ENCODE measurements around the gene OR7A5.

GRCh38 chr19:14830702-14831101 lies 4.3 kb downstream of the OR7A5 start:
- peak; percentile 48 for TF ChIP-seq POLR2A (IDR thresholded peaks at IDR 0.05; ENCODE audit: low read length)
- no peak for TF ChIP-seq GATA1 (IDR thresholded peaks at IDR 0.05; ENCODE audit: low read depth, low read length)
